ENCODE data around the gene ABCC4. TPM values are rescaled to one million over a fixed set of nuclear protein-coding genes. Genes with fewer than 3 reads are reported as not detected.
A peak's percentile ranks its signal among the peaks of the same experiment; 100 is the strongest.
"Not testable (repeated sequence)": the region's sequence is repeated elsewhere in the genome, so short reads cannot be mapped to it uniquely, and the experiment has no call there.

Gene ABCC4
- total and polyA plus RNA-seq, 9 of the 15 experiments (the other 6 are each of a cell fraction or from before 2014, with no cell fraction given), result 9.4 to 46.1 (median 25.4) TPM

DNA sequence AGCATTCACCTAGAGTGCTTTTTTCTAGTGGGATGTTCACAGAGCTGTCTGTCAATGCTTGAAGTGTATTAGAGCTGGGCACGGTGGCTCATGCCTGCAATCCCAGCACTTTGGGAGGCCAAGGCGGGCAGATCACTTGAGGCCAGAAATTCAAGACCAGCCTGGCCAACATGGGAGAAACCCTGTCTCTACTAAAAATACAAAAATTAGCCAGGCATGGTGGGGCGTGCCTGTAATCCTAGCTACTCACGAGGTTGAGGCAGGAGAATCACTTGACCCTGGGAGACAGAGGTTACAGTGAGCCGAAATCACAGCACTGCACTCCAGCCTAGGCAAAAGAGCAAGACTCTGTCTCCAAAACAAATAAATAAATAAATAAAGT, 108.7 kb downstream of the ABCC4 start:
- not testable (repeated sequence) for ATAC-seq; H3K4me1 ChIP-seq (replicated peaks in 1 of 2; ENCODE audit: control insufficient read depth in 2 of 2, insufficient read depth in 2 of 2, low read length in 2 of 2); H3K4me2 ChIP-seq (ENCODE audit: insufficient read depth, low read length); DNase-seq (ENCODE audit: extremely low read depth in 1 of 4, low spot score in 3 of 4); H3K9ac ChIP-seq (ENCODE audit: insufficient read depth in 1 of 2, low read depth in 2 of 2, low read length in 2 of 2); H3K27ac ChIP-seq (ENCODE audit: extremely low read depth, low read depth, low read length); H2AFZ ChIP-seq (ENCODE audit: low read depth, low read length); H3K27me3 ChIP-seq (ENCODE audit: control insufficient read depth in 2 of 2, insufficient read depth in 2 of 2, low read length in 2 of 2); H3K4me3 ChIP-seq; FAIRE-seq; H3K9me1 ChIP-seq (ENCODE audit: control insufficient read depth, insufficient read depth, low read length); BruUV-seq (replicated peaks); H4K20me1 ChIP-seq (replicated peaks; ENCODE audit: control insufficient read depth, insufficient read depth, low read length); H3K79me2 ChIP-seq (ENCODE audit: control insufficient read depth, insufficient read depth, low read length); H3K9me3 ChIP-seq (replicated peaks; ENCODE audit: control insufficient read depth, insufficient read depth, low read depth, low read length)
- 72% methylated on average over 5 of the region's 5 CpGs for WGBS (ENCODE audit: insufficient coverage, low coverage, missing lambda C conversion rate)
- TF ChIP-seq KDM1A (IDR thresholded peaks at IDR 0.05), result peak; percentile 13 to 57; a peak in 2 of 4 replicates
- in situ Hi-C loops (cut with MboI), result loop anchor here (5.0 to 10.0 kb wide), 2 partner anchors 102 to 195 kb away; no protein-coding TSS in a partner anchor
- H3K36me3 ChIP-seq (ENCODE audit: control insufficient read depth, insufficient read depth, low read length), result peaks cover 59% of the 10 kb centered on the region
- CTCF ChIA-PET (ENCODE audit: low intra/inter-chr PET ratio), result interaction anchor here (1.5 to 6.0 kb wide), 2 partner anchors 188 to 212 kb away, joined by 5 to 57 read pairs; no protein-coding TSS in a partner anchor
- intact Hi-C loops (cut with micrococcal nuclease), result loop anchor here (5.0 kb wide), 2 partner anchors 80 to 110 kb away; partner anchors contain the start of gene ABCC4
- POLR2A ChIA-PET, result interaction anchor here (1.2 to 1.7 kb wide), 5 partner anchors 9 to 213 kb away, joined by 3 to 5 read pairs (median 4); no protein-coding TSS in a partner anchor

DNA sequence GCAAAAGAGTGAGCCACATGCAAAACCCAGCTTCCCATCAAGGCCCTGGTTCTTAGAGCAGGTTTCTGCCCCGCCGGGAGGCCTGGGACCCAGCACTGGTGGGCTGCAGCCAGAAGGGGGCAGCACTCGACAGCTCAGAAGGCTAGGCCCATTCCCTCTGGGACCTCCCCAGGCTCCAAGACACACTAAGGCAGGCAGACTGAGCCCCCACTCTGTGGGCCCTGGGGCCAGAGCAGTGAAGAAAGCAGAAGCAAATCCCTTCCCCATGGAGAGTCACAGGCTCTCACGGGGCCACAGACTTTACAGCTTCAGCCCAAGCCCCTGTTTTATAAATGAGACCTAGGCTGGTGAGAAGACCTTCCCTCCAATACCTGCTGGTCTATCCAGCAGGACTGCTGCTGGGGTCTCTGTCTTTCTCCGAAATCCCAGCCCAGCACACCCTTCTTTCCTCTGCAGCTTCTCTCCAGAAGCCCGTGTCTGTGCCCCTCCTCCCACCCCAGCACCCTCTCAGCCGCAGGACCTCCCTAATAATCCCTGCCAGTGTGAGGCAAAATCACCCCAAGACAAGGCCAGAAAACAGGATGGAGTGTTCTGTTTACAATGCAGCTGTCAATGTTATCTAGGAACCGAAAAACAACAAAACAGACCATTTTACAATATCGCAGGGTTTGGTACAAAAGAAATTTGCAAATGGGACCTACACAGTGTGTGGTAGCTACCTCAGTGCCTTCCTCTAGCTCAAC, 109.3 kb downstream of the ABCC4 start:
- ChIA-PET POLR2A (interaction anchor here (0.6 to 1.7 kb wide), 6 partner anchors 9 to 228 kb away, joined by 3 to 5 read pairs (median 4); no protein-coding TSS in a partner anchor), CTCF (ENCODE audit: low intra/inter-chr PET ratio) (interaction anchor here (0.6 to 6.0 kb wide), 5 partner anchors 189 to 1766 kb away, joined by 3 to 57 read pairs (median 5); no protein-coding TSS in a partner anchor)
- intact Hi-C loops (cut with micrococcal nuclease) (loop anchor here (5.0 kb wide), 2 partner anchors 80 to 110 kb away; partner anchors contain the start of gene ABCC4), in situ Hi-C loops (cut with MboI) (loop anchor here (5.0 to 10.0 kb wide), 2 partner anchors 103 to 195 kb away; no protein-coding TSS in a partner anchor)
- no peak overlapping the region for H3K4me2 ChIP-seq (ENCODE audit: insufficient read depth, low read length)
- peaks cover 54% of the 10 kb centered on the region for H3K36me3 ChIP-seq (ENCODE audit: control insufficient read depth, insufficient read depth, low read length)
- DNase-seq (ENCODE audit: extremely low read depth in 1 of 4, low spot score in 3 of 4) (peak; percentile 62 to 82 (median 66)), ATAC-seq (peak; percentile 100), FAIRE-seq (peak; percentile 84)
- no peaks in the 10 kb centered on the region for H3K9me3 ChIP-seq (replicated peaks; ENCODE audit: control insufficient read depth, insufficient read depth, low read depth, low read length)
- no peak overlapping the region for H3K27ac ChIP-seq (ENCODE audit: extremely low read depth, low read depth, low read length)
- no peak overlapping the region for H3K4me3 ChIP-seq
- no TSS peak for BruUV-seq (replicated peaks)
- H3K9ac ChIP-seq (ENCODE audit: insufficient read depth in 1 of 2, low read depth in 2 of 2, low read length in 2 of 2), result no peak overlapping the region
- H3K79me2 ChIP-seq (ENCODE audit: control insufficient read depth, insufficient read depth, low read length), result no peaks in the 10 kb centered on the region; the same call in 2 of the 3 replicates
- no peaks in the 10 kb centered on the region for H3K9me1 ChIP-seq (ENCODE audit: control insufficient read depth, insufficient read depth, low read length)
- 0 out of 5 replicates have a peak, but pooled peaks cover 0 to 3% of the 10 kb centered on the region in 2 experiments for H3K4me1 ChIP-seq (replicated peaks in 1 of 2; ENCODE audit: control insufficient read depth in 2 of 2, insufficient read depth in 2 of 2, low read length in 2 of 2)
- no peaks in the 10 kb centered on the region; the same call in 1 of the 2 replicates for H4K20me1 ChIP-seq (replicated peaks; ENCODE audit: control insufficient read depth, insufficient read depth, low read length)
- no peaks in the 10 kb centered on the region for H3K27me3 ChIP-seq (ENCODE audit: control insufficient read depth in 2 of 2, insufficient read depth in 2 of 2, low read length in 2 of 2)
- H2AFZ ChIP-seq (ENCODE audit: low read depth, low read length), result no peak overlapping the region
- 19% methylated on average over 6 of the region's 9 CpGs for WGBS (ENCODE audit: insufficient coverage, low coverage, missing lambda C conversion rate)
- TF ChIP-seq ZFX (CRISPR knock-in tag; IDR thresholded peaks at IDR 0.05) (peak; percentile 31), CC2D1A (IDR thresholded peaks at IDR 0.05) (peak; percentile 66; the same call in 1 of the 2 replicates), RAD21 (CRISPR knock-in tag; conservative IDR thresholded peaks at IDR 0.05 in 1 of 2, IDR thresholded peaks at IDR 0.05 in 1 of 2) (peak; percentile 84 to 91), PYGO2 (tag; IDR thresholded peaks at IDR 0.05) (no peak), SMC3 (conservative IDR thresholded peaks at IDR 0.05; ENCODE audit: insufficient read depth, low read depth, low read length) (peak; percentile 75), NONO (IDR thresholded peaks at IDR 0.05; ENCODE audit: low read depth in 2 of 2, low read length in 1 of 2) (0 out of 4 replicates have a peak, but pooled peaks of 1 of the 2 experiments have one; percentile 3)
- TF ChIP-seq, protein P1, sequence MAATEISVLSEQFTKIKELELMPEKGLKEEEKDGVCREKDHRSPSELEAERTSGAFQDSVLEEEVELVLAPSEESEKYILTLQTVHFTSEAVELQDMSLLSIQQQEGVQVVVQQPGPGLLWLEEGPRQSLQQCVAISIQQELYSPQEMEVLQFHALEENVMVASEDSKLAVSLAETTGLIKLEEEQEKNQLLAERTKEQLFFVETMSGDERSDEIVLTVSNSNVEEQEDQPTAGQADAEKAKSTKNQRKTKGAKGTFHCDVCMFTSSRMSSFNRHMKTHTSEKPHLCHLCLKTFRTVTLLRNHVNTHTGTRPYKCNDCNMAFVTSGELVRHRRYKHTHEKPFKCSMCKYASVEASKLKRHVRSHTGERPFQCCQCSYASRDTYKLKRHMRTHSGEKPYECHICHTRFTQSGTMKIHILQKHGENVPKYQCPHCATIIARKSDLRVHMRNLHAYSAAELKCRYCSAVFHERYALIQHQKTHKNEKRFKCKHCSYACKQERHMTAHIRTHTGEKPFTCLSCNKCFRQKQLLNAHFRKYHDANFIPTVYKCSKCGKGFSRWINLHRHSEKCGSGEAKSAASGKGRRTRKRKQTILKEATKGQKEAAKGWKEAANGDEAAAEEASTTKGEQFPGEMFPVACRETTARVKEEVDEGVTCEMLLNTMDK (IDR thresholded peaks at IDR 0.05; ENCODE audit: borderline replicate concordance, insufficient read depth, low read depth, low read length, poor library complexity, severe bottlenecking), result peak; percentile 50

Data from K562 (cell line).